PFSK-1 (cell line): Measurements from ENCODE around the gene NRARP.

ENCODE experiments used
- FOXP2 ChIP-seq: optimal IDR thresholded peaks from 2 replicates; pipeline ENCODE3; 2011; ENCODE audit warnings: borderline replicate concordance, control low read depth, inconsistent platforms; ENCODE audit not compliant: insufficient read depth; ENCODE audit errors: extremely low read length, extremely low read depth
- POLR2AphosphoS5 ChIP-seq: IDR thresholded peaks from 2 replicates; pipeline ENCODE4 v1.6.1; 2012; ENCODE audit warnings: low read depth, mild to moderate bottlenecking, control low read depth, low read length, moderate library complexity
- REST ChIP-seq, 2 experiments: IDR thresholded peaks; 2 replicates each; pipeline versions ENCODE4 v1.6.1 to v1.8.0; 2011 to 2012; ENCODE audit warnings: low read depth in 2 of 2, low read length in 2 of 2, control low read depth in 1 of 2, inconsistent platforms in 1 of 2, mild to moderate bottlenecking in 1 of 2, moderate library complexity in 1 of 2; ENCODE audit not compliant: insufficient read depth in 1 of 2
- SIN3A ChIP-seq: IDR thresholded peaks from 2 replicates; pipeline ENCODE4 v1.6.1; 2012; ENCODE audit warnings: mild to moderate bottlenecking, low read length, moderate library complexity, borderline replicate concordance; ENCODE audit not compliant: insufficient read depth
- TAF1 ChIP-seq: IDR thresholded peaks from 2 replicates; pipeline ENCODE4 v1.6.1; 2012; ENCODE audit warnings: low read length, control low read depth, borderline replicate concordance; ENCODE audit not compliant: insufficient read depth

Gene NRARP

GRCh38 chr9:137310189-137311052, 8.3 kb upstream of the NRARP start:
- TF ChIP-seq TAF1 (no peak), SIN3A (no peak), REST (IDR thresholded peaks at IDR 0.05; ENCODE audit: insufficient read depth in 1 of 2, low read depth in 2 of 2, low read length in 2 of 2) (no peak), POLR2AphosphoS5 (no peak), FOXP2 (no peak)

GRCh38 chr9:137309368-137310188, 7.5 kb upstream of the NRARP start:
- TF ChIP-seq FOXP2 (no peak), POLR2AphosphoS5 (no peak), SIN3A (no peak), REST (IDR thresholded peaks at IDR 0.05; ENCODE audit: insufficient read depth in 1 of 2, low read depth in 2 of 2, low read length in 2 of 2) (no peak), TAF1 (no peak)

GRCh38 chr9:137308057-137308619, 6.1 kb upstream of the NRARP start:
- no peak for TF ChIP-seq FOXP2
- TF ChIP-seq POLR2AphosphoS5, result no peak
- no peak for TF ChIP-seq REST (IDR thresholded peaks at IDR 0.05; ENCODE audit: insufficient read depth in 1 of 2, low read depth in 2 of 2, low read length in 2 of 2)
- TF ChIP-seq SIN3A, result no peak
- TF ChIP-seq TAF1, result no peak

GRCh38 chr9:137307255-137308056, 5.4 kb upstream of the NRARP start:
- no peak for TF ChIP-seq POLR2AphosphoS5
- TF ChIP-seq REST (IDR thresholded peaks at IDR 0.05; ENCODE audit: insufficient read depth in 1 of 2, low read depth in 2 of 2, low read length in 2 of 2), result no peak
- no peak for TF ChIP-seq SIN3A
- TF ChIP-seq TAF1, result no peak
- no peak for TF ChIP-seq FOXP2
